ENCODE data around the gene COL28A1. TPM values are rescaled to one million over a fixed set of nuclear protein-coding genes. Genes with fewer than 3 reads are reported as not detected.

The COL28A1 gene
- polyA plus RNA-seq, 1 donor (not counting 4 experiments of a cell fraction or from before 2014, with no cell fraction given), result 0.13 TPM

GRCh38 chr7:7335215-7335614 lies 200.5 kb downstream of the COL28A1 start:
- Histone ChIP-seq H3K9me1 (ENCODE audit: control insufficient read depth, extremely low read depth, insufficient read depth, low read length) (no peaks in the 10 kb centered on the region), H3K36me3 (ENCODE audit: control insufficient read depth in 2 of 2, extremely low read depth in 1 of 2, insufficient read depth in 2 of 2, low read length in 2 of 2) (no peaks in the 10 kb centered on the region), H3K4me3 (ENCODE audit: control insufficient read depth in 2 of 3, extremely low read depth in 1 of 3, insufficient read depth in 2 of 3, low read depth in 1 of 3, low read length in 3 of 3) (no peak overlapping the region), H3K27ac (ENCODE audit: control insufficient read depth, insufficient read depth, low read length) (no peak overlapping the region), H3K79me2 (ENCODE audit: control insufficient read depth, insufficient read depth, low read length) (no peaks in the 10 kb centered on the region), H3K9ac (ENCODE audit: control insufficient read depth, extremely low read depth, insufficient read depth, low read length) (no peak overlapping the region), H3K9me3 (ENCODE audit: control insufficient read depth, low read depth, low read length) (no peaks in the 10 kb centered on the region), H3K4me2 (ENCODE audit: control insufficient read depth, extremely low read depth, insufficient read depth, low read depth, low read length) (no peak overlapping the region), H2AFZ (ENCODE audit: control insufficient read depth, low read length) (no peak overlapping the region), H3K27me3 (ENCODE audit: control insufficient read depth, extremely low read depth, insufficient read depth, low read length) (no peaks in the 10 kb centered on the region), H4K20me1 (ENCODE audit: control insufficient read depth, extremely low read depth, insufficient read depth, low read length) (no peaks in the 10 kb centered on the region), H3K4me1 (ENCODE audit: control insufficient read depth, extremely low read depth, insufficient read depth, low read length) (no peaks in the 10 kb centered on the region)
- TF ChIP-seq, protein P1, sequence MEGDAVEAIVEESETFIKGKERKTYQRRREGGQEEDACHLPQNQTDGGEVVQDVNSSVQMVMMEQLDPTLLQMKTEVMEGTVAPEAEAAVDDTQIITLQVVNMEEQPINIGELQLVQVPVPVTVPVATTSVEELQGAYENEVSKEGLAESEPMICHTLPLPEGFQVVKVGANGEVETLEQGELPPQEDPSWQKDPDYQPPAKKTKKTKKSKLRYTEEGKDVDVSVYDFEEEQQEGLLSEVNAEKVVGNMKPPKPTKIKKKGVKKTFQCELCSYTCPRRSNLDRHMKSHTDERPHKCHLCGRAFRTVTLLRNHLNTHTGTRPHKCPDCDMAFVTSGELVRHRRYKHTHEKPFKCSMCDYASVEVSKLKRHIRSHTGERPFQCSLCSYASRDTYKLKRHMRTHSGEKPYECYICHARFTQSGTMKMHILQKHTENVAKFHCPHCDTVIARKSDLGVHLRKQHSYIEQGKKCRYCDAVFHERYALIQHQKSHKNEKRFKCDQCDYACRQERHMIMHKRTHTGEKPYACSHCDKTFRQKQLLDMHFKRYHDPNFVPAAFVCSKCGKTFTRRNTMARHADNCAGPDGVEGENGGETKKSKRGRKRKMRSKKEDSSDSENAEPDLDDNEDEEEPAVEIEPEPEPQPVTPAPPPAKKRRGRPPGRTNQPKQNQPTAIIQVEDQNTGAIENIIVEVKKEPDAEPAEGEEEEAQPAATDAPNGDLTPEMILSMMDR (optimal IDR thresholded peaks at IDR 0.05 in 1 of 3, IDR thresholded peaks at IDR 0.05 in 1 of 3, conservative IDR thresholded peaks at IDR 0.05 in 1 of 3; ENCODE audit: extremely low read depth in 1 of 3, insufficient read depth in 2 of 3, low read length in 3 of 3), result no peak
- no peak for TF ChIP-seq EZH2 (IDR thresholded peaks at IDR 0.05; ENCODE audit: low read length)
- FAIRE-seq, result no peak
- dilution Hi-C loops (cut with MboI; ENCODE audit: extremely low pct_ligation_motif_present, low sequenced_read_pairs), result no loop called here
- no peak for DNase-seq (ENCODE audit: low read depth, low spot score)

- no peak overlapping the region for H3K27ac ChIP-seq (ENCODE audit: control insufficient read depth, insufficient read depth, low read length)
- DNase-seq (ENCODE audit: low read depth, low spot score) (no peak), FAIRE-seq (no peak)
- no peaks in the 10 kb centered on the region for H3K27me3 ChIP-seq (ENCODE audit: control insufficient read depth, extremely low read depth, insufficient read depth, low read length)
- H3K9me1 ChIP-seq (ENCODE audit: control insufficient read depth, extremely low read depth, insufficient read depth, low read length), result no peaks in the 10 kb centered on the region
- no peak overlapping the region for H3K9ac ChIP-seq (ENCODE audit: control insufficient read depth, extremely low read depth, insufficient read depth, low read length)
- TF ChIP-seq, protein P1 (optimal IDR thresholded peaks at IDR 0.05 in 1 of 3, IDR thresholded peaks at IDR 0.05 in 1 of 3, conservative IDR thresholded peaks at IDR 0.05 in 1 of 3; ENCODE audit: extremely low read depth in 1 of 3, insufficient read depth in 2 of 3, low read length in 3 of 3), result no peak
- TF ChIP-seq EZH2 (IDR thresholded peaks at IDR 0.05; ENCODE audit: low read length), result no peak
- H3K79me2 ChIP-seq (ENCODE audit: control insufficient read depth, insufficient read depth, low read length), result no peaks in the 10 kb centered on the region
- H3K4me1 ChIP-seq (ENCODE audit: control insufficient read depth, extremely low read depth, insufficient read depth, low read length), result peaks cover 15% of the 10 kb centered on the region
- H3K36me3 ChIP-seq (ENCODE audit: control insufficient read depth in 2 of 2, extremely low read depth in 1 of 2, insufficient read depth in 2 of 2, low read length in 2 of 2), result no peaks in the 10 kb centered on the region
- no peak overlapping the region for H3K4me2 ChIP-seq (ENCODE audit: control insufficient read depth, extremely low read depth, insufficient read depth, low read depth, low read length)
- no peaks in the 10 kb centered on the region for H3K9me3 ChIP-seq (ENCODE audit: control insufficient read depth, low read depth, low read length)
- no peak overlapping the region for H2AFZ ChIP-seq (ENCODE audit: control insufficient read depth, low read length)
- H3K4me3 ChIP-seq (ENCODE audit: control insufficient read depth in 2 of 3, extremely low read depth in 1 of 3, insufficient read depth in 2 of 3, low read depth in 1 of 3, low read length in 3 of 3), result no peak overlapping the region
- dilution Hi-C loops (cut with MboI; ENCODE audit: extremely low pct_ligation_motif_present, low sequenced_read_pairs), result no loop called here
- H4K20me1 ChIP-seq (ENCODE audit: control insufficient read depth, extremely low read depth, insufficient read depth, low read length), result no peaks in the 10 kb centered on the region
Measured at GRCh38 chr7:7333610-7334009, 202.1 kb downstream of the COL28A1 start.
